ENCODE results near the gene VWA8.

DNA sequence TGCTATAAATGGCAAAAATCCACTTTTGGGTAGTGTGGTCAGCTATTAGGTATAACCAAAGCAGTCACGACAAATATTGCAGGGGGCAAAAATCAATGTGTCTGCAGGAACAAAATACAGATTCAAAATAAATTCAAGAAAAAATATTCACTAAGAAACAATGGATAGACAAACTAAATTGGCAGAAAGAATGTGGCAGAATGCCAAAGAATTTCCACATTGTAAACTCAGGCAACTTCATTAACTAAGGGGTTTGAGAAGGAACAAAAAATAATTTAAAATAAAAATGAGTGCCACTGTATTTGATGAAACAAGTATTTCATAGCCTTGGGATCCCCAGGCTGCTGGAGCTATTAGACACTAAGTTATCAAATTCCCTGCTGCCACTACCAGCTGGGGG, 193.1 kb downstream of the VWA8 start:
- TF ChIP-seq, protein P1, sequence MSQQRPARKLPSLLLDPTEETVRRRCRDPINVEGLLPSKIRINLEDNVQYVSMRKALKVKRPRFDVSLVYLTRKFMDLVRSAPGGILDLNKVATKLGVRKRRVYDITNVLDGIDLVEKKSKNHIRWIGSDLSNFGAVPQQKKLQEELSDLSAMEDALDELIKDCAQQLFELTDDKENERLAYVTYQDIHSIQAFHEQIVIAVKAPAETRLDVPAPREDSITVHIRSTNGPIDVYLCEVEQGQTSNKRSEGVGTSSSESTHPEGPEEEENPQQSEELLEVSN (IDR thresholded peaks at IDR 0.05), result no peak
- TF ChIP-seq TBP (IDR thresholded peaks at IDR 0.05; ENCODE audit: low read depth, low read length) (no peak), RAD21 (IDR thresholded peaks at IDR 0.05 in 1 of 2, conservative IDR thresholded peaks at IDR 0.05 in 1 of 2; ENCODE audit: low read depth in 2 of 2, low read length in 2 of 2) (no peak), SUZ12 (IDR thresholded peaks at IDR 0.05; ENCODE audit: low read length) (no peak), EZH2 (IDR thresholded peaks at IDR 0.05; ENCODE audit: low read depth, low read length, severe bottlenecking) (no peak), CREB1 (IDR thresholded peaks at IDR 0.05) (no peak), JUND (IDR thresholded peaks at IDR 0.05; ENCODE audit: low read length) (no peak), EP300 (IDR thresholded peaks at IDR 0.05; ENCODE audit: borderline replicate concordance in 1 of 2, low read depth in 2 of 2, low read length in 2 of 2) (no peak), POLR2A (IDR thresholded peaks at IDR 0.05; ENCODE audit: control extremely low read depth in 1 of 2, low read depth in 2 of 2, low read length in 2 of 2) (no peak), BACH1 (IDR thresholded peaks at IDR 0.05; ENCODE audit: low read length) (no peak), POLR2AphosphoS5 (IDR thresholded peaks at IDR 0.05; ENCODE audit: low read depth, low read length) (no peak)
- TF ChIP-seq, protein P2, sequence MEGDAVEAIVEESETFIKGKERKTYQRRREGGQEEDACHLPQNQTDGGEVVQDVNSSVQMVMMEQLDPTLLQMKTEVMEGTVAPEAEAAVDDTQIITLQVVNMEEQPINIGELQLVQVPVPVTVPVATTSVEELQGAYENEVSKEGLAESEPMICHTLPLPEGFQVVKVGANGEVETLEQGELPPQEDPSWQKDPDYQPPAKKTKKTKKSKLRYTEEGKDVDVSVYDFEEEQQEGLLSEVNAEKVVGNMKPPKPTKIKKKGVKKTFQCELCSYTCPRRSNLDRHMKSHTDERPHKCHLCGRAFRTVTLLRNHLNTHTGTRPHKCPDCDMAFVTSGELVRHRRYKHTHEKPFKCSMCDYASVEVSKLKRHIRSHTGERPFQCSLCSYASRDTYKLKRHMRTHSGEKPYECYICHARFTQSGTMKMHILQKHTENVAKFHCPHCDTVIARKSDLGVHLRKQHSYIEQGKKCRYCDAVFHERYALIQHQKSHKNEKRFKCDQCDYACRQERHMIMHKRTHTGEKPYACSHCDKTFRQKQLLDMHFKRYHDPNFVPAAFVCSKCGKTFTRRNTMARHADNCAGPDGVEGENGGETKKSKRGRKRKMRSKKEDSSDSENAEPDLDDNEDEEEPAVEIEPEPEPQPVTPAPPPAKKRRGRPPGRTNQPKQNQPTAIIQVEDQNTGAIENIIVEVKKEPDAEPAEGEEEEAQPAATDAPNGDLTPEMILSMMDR (IDR thresholded peaks at IDR 0.05; ENCODE audit: control extremely low read depth in 1 of 3, insufficient read depth in 1 of 3, low read depth in 1 of 3, low read length in 3 of 3), result no peak
